ENCODE data around the gene LAD1.

DNA sequence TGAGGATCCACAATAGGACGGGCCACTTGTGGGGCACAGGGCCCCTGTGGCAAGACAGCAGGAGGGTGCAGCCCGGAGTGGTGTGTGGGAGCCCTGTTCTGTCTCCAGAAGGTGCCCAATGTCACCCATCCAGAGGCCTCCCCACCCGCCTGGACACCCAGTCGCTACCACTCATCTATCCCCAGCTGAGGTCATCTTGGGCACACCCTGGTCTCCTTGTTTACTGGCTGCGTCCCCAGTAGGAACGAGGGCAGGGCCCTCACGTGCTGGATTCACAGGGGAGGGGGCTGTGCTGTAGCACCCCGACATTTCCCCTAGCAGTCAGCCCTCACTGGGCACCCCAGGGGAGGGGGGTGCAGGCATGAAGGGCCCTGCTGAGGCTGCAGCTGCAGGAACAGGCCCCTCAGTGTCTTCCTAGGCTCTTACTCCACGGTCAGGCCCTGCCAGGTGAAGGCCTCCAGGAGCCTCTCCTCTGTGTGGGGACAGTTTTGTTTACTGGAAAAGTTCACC lies 19.3 kb downstream of the LAD1 start:
- TF ChIP-seq CTCF (IDR thresholded peaks at IDR 0.05 in 4 of 5, conservative IDR thresholded peaks at IDR 0.05 in 1 of 5), result no peak
- TF ChIP-seq POLR2A (IDR thresholded peaks at IDR 0.05), result no peak
